ENCODE results near the gene SDK2.

The SDK2 gene

GRCh38 chr17:73301369-73301768 lies 342.9 kb downstream of the SDK2 start:
- H3K4me3 ChIP-seq (ENCODE audit: low read depth, low read length) = no peak overlapping the region
- no peak for TF ChIP-seq CTCF (IDR thresholded peaks at IDR 0.05; ENCODE audit: borderline replicate concordance, insufficient read depth, low read depth, low read length)

GRCh38 chr17:73300392-73300791 lies 343.9 kb downstream of the SDK2 start:
- TF ChIP-seq CTCF (IDR thresholded peaks at IDR 0.05; ENCODE audit: borderline replicate concordance, insufficient read depth, low read depth, low read length) = no peak

GRCh38 chr17:73297934-73298861 lies 346.0 kb downstream of the SDK2 start:
- TF ChIP-seq CTCF (IDR thresholded peaks at IDR 0.05; ENCODE audit: borderline replicate concordance, insufficient read depth, low read depth, low read length) = no peak

More at GRCh38 chr17:73300392-73300791, 343.9 kb downstream of the SDK2 start:
- H3K4me3 ChIP-seq (ENCODE audit: low read depth, low read length) = no peak overlapping the region

GRCh38 chr17:73293480-73293911 lies 350.7 kb downstream of the SDK2 start:
- H3K4me3 ChIP-seq (ENCODE audit: low read depth, low read length) = no peak overlapping the region
- TF ChIP-seq CTCF (IDR thresholded peaks at IDR 0.05; ENCODE audit: borderline replicate concordance, insufficient read depth, low read depth, low read length) = no peak

More at GRCh38 chr17:73297934-73298861, 346.0 kb downstream of the SDK2 start:
- no peak overlapping the region for H3K4me3 ChIP-seq (ENCODE audit: low read depth, low read length)

GRCh38 chr17:73293031-73293430 lies 351.2 kb downstream of the SDK2 start:
- TF ChIP-seq CTCF (IDR thresholded peaks at IDR 0.05; ENCODE audit: borderline replicate concordance, insufficient read depth, low read depth, low read length) = no peak
- no peak overlapping the region for H3K4me3 ChIP-seq (ENCODE audit: low read depth, low read length)

- no peak overlapping the region for H3K4me3 ChIP-seq (ENCODE audit: low read depth, low read length)
- TF ChIP-seq CTCF (IDR thresholded peaks at IDR 0.05; ENCODE audit: borderline replicate concordance, insufficient read depth, low read depth, low read length) = no peak
Observed at GRCh38 chr17:73292031-73292531, 352.2 kb downstream of the SDK2 start.

All from GM12875 (cell line).